Large intestine (tissue), 3 donors: ENCODE data around the gene NOL4L. TPM values are rescaled to one million over a fixed set of nuclear protein-coding genes. Genes with fewer than 3 reads are reported as not detected.
A peak's percentile ranks its signal among the peaks of the same experiment; 100 is the strongest.
"Not testable (repeated sequence)": the region's sequence is repeated elsewhere in the genome, so short reads cannot be mapped to it uniquely, and the experiment has no call there.

ENCODE experiments used
- DNase-seq, 2 donors: peaks; one replicate each; pipeline versions ENCODE4 v3.0.0 to v3.0.0-alpha.2; 2013
- H3K27ac ChIP-seq: one replicate; pipeline ENCODE4 v1.5.1; 2013; ENCODE audit warnings: low read length
- H3K27me3 ChIP-seq: 2 replicates; pipeline ENCODE4 v1.6.1; 2013; ENCODE audit warnings: low read length; ENCODE audit not compliant: control insufficient read depth, insufficient read depth
- H3K36me3 ChIP-seq: 2 replicates; pipeline ENCODE4 v1.6.1; 2013; ENCODE audit warnings: low read length; ENCODE audit not compliant: control insufficient read depth, insufficient read depth
- H3K4me1 ChIP-seq: one replicate; pipeline ENCODE4 v1.6.1; 2013; ENCODE audit warnings: low read length; ENCODE audit not compliant: control insufficient read depth, insufficient read depth
- H3K4me3 ChIP-seq: one replicate; pipeline ENCODE4 v1.5.1; 2013; ENCODE audit warnings: low read length
- H3K9me3 ChIP-seq: one replicate; pipeline ENCODE4 v1.6.1; 2013; ENCODE audit warnings: mild to moderate bottlenecking, low read depth, low read length, moderate library complexity; ENCODE audit not compliant: control insufficient read depth
- WGBS: methylation state at CpG from one replicate; pipeline ENCODE4 v1.1.5; 2013; ENCODE audit warnings: low lambda C conversion rate; ENCODE audit not compliant: insufficient coverage; 5-methylcytosine and 5-hydroxymethylcytosine counted together
- polyA plus RNA-seq: library from polyadenylated mRNA; unstranded; fragments of 120-200 nt; gene quantifications from one replicate; pipeline ENCODE4 v1.2.1, GENCODE V29; 2013

NOL4L gene
- polyA plus RNA-seq, 1 donor = 81.7 TPM

DNA sequence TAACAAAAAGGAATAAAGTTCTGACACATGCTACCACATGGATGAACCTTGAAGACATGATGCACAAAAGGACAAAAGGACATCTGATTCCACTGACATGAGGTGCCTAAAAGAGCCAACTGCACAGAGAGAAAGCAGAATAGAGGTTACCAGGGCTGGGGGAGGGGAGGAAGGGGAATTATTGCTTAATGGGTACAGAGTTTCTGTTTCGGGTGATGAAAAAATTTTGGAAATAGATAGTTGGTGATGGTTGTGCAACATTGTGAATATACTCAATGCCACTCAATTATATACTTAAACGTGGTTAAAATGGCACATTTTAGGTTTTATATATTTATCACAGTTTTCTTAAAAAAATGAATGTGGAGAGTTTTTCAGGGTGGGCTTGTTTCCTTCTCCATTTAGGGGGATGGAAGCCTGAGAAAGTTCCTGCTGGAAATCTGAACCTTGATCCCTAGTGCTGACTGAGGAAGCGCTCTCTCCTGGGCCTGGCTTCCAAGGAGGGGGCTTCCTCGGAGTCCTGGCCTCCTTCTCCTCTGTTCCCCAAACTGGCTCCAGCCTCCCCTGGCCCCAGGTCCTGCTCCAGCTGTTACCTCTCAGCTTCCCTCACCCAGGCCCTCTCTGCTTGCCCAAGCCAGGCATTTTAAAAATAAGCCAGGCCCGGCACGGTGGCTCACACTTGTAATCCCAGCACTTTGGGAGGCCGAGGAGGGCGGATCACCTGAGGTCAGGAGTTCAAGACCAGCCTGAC lies 79.2 kb downstream of the NOL4L start:
- DNase-seq = no peak
- Histone ChIP-seq H3K27me3 (no peaks in the 10 kb centered on the region), H3K9me3 (no peaks in the 10 kb centered on the region), H3K27ac (no peak overlapping the region), H3K36me3 (peaks cover 3% of the 10 kb centered on the region), H3K4me3 (no peak overlapping the region), H3K4me1 (peaks cover 20% of the 10 kb centered on the region)
- no CpG with 5 or more reads among the region's 8 CpGs for WGBS

DNA sequence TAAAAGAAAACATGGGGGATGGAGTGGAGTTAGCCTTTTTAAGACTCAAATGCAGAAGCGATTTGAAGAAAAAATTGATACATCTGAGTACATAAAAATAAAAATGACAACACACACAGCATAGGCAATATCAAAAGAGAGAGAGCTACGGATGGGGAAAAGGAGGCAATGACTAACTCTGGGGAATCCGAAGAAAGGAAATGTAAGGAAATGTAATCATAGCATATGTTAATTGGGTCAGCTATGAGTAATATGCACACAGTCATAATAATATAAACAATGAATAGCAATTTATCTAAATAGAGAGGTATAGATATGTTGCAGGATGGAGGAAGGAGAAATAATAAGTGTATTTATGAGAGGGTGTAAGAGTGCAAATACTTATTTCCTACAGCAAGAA lies 83.4 kb downstream of the NOL4L start:
- Histone ChIP-seq H3K36me3 (no peaks in the 10 kb centered on the region), H3K27ac (no peak overlapping the region), H3K4me3 (no peak overlapping the region), H3K27me3 (no peaks in the 10 kb centered on the region), H3K4me1 (peaks cover 12% of the 10 kb centered on the region), H3K9me3 (no peaks in the 10 kb centered on the region)
- WGBS = 96% methylated on average over 3 of the region's 3 CpGs
- no peak for DNase-seq

DNA sequence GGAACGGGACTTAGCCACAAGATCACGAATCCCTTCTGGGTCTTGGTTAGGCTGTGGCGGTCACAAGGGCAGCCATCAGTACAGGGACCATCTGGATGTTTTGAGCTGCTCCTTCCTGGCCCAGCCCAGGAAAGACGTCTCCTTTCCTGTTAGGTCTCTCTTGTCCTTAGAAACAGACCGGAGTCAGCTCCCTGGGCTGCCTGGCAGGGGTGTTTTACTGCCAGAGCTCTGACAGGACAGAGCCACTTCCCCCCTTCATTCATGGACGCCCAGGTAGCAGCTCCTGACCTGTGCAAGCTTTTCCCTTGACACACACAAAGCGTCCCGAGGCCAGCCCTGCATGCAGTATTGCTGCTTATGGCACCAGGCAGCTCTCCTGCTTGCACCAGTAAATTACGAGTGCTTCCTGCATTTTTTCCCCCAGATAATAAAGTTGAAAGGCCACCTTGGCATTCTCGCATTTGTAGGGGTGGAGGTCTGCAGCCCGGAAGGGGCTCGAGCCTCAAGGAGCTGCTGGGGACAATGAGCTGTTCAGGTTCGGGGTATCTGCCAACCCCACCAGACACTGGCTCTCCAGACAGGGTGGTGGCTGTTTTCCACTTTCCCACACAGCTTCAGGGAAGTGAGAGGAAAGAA lies 87.4 kb downstream of the NOL4L start:
- H3K27me3 ChIP-seq = no peaks in the 10 kb centered on the region
- no peaks in the 10 kb centered on the region for H3K36me3 ChIP-seq
- H3K27ac ChIP-seq = peak overlapping the region; percentile 20
- peaks cover 13% of the 10 kb centered on the region for H3K4me1 ChIP-seq
- 8% methylated on average over 2 of the region's 13 CpGs for WGBS
- H3K4me3 ChIP-seq = no peak overlapping the region
- no peaks in the 10 kb centered on the region for H3K9me3 ChIP-seq
- DNase-seq = peak in 1 of 2 donors; percentile 57

- H3K27ac ChIP-seq = peak overlapping the region; percentile 20
- no peaks in the 10 kb centered on the region for H3K36me3 ChIP-seq
- no CpG with 5 or more reads among the region's 11 CpGs for WGBS
- H3K9me3 ChIP-seq = no peaks in the 10 kb centered on the region
- peaks cover 13% of the 10 kb centered on the region for H3K4me1 ChIP-seq
- H3K27me3 ChIP-seq = no peaks in the 10 kb centered on the region
- no peak for DNase-seq
- no peak overlapping the region for H3K4me3 ChIP-seq
Observed at GRCh38 chr20:32496811-32497533, 88.2 kb downstream of the NOL4L start.

- H3K4me1 ChIP-seq = peaks cover 13% of the 10 kb centered on the region
- H3K27me3 ChIP-seq = no peaks in the 10 kb centered on the region
- WGBS = 100% methylated on average over 1 of the region's 5 CpGs
- no peak overlapping the region for H3K4me3 ChIP-seq
- no peak for DNase-seq
- H3K36me3 ChIP-seq = no peaks in the 10 kb centered on the region
- H3K27ac ChIP-seq = no peak overlapping the region
- no peaks in the 10 kb centered on the region for H3K9me3 ChIP-seq
Observed at GRCh38 chr20:32495949-32496348, 89.2 kb downstream of the NOL4L start.

DNA sequence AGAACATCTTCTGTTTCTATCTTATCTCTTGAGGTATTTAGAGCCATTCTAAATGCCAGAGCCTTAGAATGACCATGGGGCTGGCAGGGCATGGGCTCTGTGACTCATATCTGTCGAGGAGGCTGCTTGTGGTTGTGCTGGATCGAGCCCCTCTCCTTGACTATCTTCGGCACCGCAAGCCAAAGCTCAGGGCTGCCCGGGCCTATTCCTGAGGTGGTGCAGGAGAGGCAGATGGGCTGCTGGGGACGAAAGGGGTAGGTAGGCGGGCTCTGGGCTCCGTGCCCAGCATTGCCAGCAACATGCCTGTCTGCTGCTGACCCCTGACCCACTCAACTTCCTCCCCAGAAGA lies 89.9 kb downstream of the NOL4L start:
- no CpG with 5 or more reads among the region's 8 CpGs for WGBS
- DNase-seq = no peak
- Histone ChIP-seq H3K4me1 (peaks cover 13% of the 10 kb centered on the region), H3K27ac (no peak overlapping the region), H3K9me3 (no peaks in the 10 kb centered on the region), H3K4me3 (no peak overlapping the region), H3K36me3 (no peaks in the 10 kb centered on the region), H3K27me3 (no peaks in the 10 kb centered on the region)

DNA sequence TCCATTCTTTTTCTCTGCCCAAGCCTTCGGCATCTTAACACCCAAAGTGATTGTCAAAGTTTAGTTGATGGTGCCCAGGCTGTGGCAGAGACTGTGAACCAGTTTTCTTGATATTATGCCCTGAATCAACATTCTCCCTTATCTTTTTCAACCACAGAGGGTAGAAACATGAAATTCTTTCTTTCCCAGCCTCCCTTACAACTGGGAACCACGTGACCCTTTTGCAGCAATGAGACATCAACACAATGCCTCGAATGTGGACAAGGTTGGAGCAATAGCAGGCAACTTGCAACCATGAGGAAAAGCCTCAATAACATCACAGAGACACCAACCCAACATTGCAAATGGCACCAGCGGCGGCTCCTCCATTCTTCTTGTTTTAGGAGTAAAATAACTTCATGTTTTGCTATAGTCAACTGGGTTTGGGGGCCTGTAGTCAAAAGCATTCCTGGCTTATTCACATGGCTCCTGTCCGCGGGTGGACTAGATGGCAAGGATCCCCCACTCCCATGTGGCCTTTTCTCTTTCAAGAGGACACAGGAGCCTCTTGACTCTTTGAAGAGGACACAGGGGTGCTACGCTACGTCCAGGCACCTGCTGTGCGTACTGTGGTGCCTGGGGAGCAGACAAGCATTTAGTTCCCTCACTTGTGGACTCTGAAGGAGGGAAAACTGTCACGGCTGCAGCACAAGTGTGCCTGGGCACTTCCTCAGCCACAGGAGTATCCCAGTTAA lies 90.5 kb downstream of the NOL4L start:
- WGBS = no CpG with 5 or more reads among the region's 11 CpGs
- Histone ChIP-seq H3K4me3 (no peak overlapping the region), H3K36me3 (no peaks in the 10 kb centered on the region), H3K27ac (no peak overlapping the region), H3K27me3 (no peaks in the 10 kb centered on the region), H3K4me1 (peaks cover 13% of the 10 kb centered on the region), H3K9me3 (no peaks in the 10 kb centered on the region)
- no peak for DNase-seq

- Histone ChIP-seq H3K27ac (no peak overlapping the region), H3K36me3 (no peaks in the 10 kb centered on the region), H3K4me3 (no peak overlapping the region), H3K4me1 (peaks cover 13% of the 10 kb centered on the region), H3K9me3 (peaks cover 4% of the 10 kb centered on the region), H3K27me3 (no peaks in the 10 kb centered on the region)
- WGBS = 92% methylated on average over 2 of the region's 10 CpGs
- DNase-seq = no peak
Observed at GRCh38 chr20:32493356-32493755, 91.8 kb downstream of the NOL4L start.

DNA sequence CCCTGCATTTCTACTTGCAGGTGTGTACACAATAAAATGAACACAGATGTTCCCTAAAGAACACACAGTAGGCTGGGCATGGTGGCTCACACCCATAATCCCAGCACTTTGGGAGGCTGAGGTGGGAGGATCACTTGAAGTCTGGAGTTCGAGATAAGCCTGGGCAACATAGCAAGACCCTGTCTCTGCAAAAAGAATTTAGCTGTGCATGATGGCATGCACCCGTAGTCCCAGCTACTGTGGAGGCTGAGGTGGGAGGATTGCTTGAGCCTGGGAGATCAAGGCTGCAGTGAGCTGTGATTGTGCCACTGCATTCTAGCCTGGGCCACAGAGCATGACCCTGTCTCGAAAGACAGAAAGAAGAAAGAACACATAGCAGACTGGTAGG lies 93.4 kb downstream of the NOL4L start:
- not testable (repeated sequence) for DNase-seq, H3K27ac ChIP-seq, H3K27me3 ChIP-seq, H3K36me3 ChIP-seq, H3K9me3 ChIP-seq, H3K4me1 ChIP-seq, H3K4me3 ChIP-seq
- no CpG with 5 or more reads among the region's 3 CpGs for WGBS
